OCI-LY1 (cell line): ENCODE measurements around the gene SERPINA4.

Experiments used
- H2AFZ ChIP-seq: fragments of 200-600 bp; sonication (generic), shearing (Covaris generic); 2 replicates; pipeline ENCODE4 v1.6.0; 2014; ENCODE audit warnings: antibody characterized with exemption, mild to moderate bottlenecking, low read length
- H3F3A ChIP-seq: fragments of 200-600 bp; sonication (generic), shearing (Covaris generic); 2 replicates; pipeline ENCODE4 v1.6.0; 2014; ENCODE audit warnings: mild to moderate bottlenecking, antibody characterized with exemption, low read length, moderate library complexity; ENCODE audit not compliant: insufficient read depth
- H3K27ac ChIP-seq: fragments of 200-600 bp; sonication (generic); 2 replicates; pipeline ENCODE4 v1.5.1; 2014; ENCODE audit warnings: low read length, mixed run types, mild to moderate bottlenecking, low read depth; ENCODE audit not compliant: poor library complexity, severe bottlenecking
- H3K27me3 ChIP-seq: fragments of 200-600 bp; sonication (generic); 2 replicates; pipeline ENCODE4 v1.6.0; 2014; ENCODE audit warnings: antibody characterized with exemption, mild to moderate bottlenecking, low read length, moderate library complexity; ENCODE audit not compliant: insufficient read depth
- H3K36me3 ChIP-seq: fragments of 200-600 bp; sonication (generic); 2 replicates; pipeline ENCODE4 v1.6.1; 2014; ENCODE audit warnings: mild to moderate bottlenecking, antibody characterized with exemption, low read length, moderate library complexity, mixed read lengths; ENCODE audit not compliant: insufficient read depth
- H3K4me1 ChIP-seq: fragments of 200-600 bp; sonication (generic); 2 replicates; pipeline ENCODE4 v1.5.1; 2014; ENCODE audit warnings: mild to moderate bottlenecking, low read length, moderate library complexity; ENCODE audit not compliant: insufficient read depth, severe bottlenecking
- H3K4me2 ChIP-seq: fragments of 200-600 bp; sonication (generic), shearing (Covaris generic); 2 replicates; pipeline ENCODE4 v1.6.1; 2014; ENCODE audit warnings: low read length
- H3K4me3 ChIP-seq: fragments of 200-600 bp; sonication (generic); 2 replicates; pipeline ENCODE4 v1.5.1; 2014; ENCODE audit warnings: low read length, low read depth, mild to moderate bottlenecking, mixed read lengths; ENCODE audit not compliant: poor library complexity, severe bottlenecking
- H3K79me2 ChIP-seq: fragments of 200-600 bp; shearing (Covaris generic); 2 replicates; pipeline ENCODE4 v1.6.1; 2016; ENCODE audit warnings: mixed run types, low read length, mixed read lengths; ENCODE audit not compliant: insufficient read depth
- H3K9ac ChIP-seq: fragments of 200-600 bp; sonication (generic), shearing (Covaris generic); 2 replicates; pipeline ENCODE4 v1.6.1; 2014; ENCODE audit warnings: mild to moderate bottlenecking, low read length, mixed read lengths
- H3K9me2 ChIP-seq: fragments of 200-600 bp; sonication (generic), shearing (Covaris generic); 2 replicates; pipeline ENCODE4 v1.6.1; 2014; ENCODE audit warnings: low read depth, mild to moderate bottlenecking, low read length, mixed read lengths
- H3K9me3 ChIP-seq: fragments of 200-600 bp; shearing (Covaris generic); 2 replicates; pipeline ENCODE4 v1.6.1; 2014; ENCODE audit warnings: low read length, mixed read lengths
- H4K20me1 ChIP-seq: fragments of 200-600 bp; sonication (generic), shearing (Covaris generic); 2 replicates; pipeline ENCODE4 v1.6.0; 2016; ENCODE audit warnings: mild to moderate bottlenecking, low read length; ENCODE audit not compliant: insufficient read depth
- CTCF ChIP-seq: fragments of 200-600 bp; sonication (generic), shearing (Covaris generic); IDR thresholded peaks from 2 replicates; pipeline ENCODE4 v1.5.1; 2017; ENCODE audit warnings: mild to moderate bottlenecking, antibody characterized with exemption, low read length, moderate library complexity, mixed read lengths
- EZH2 ChIP-seq: fragments of 200-600 bp; sonication (generic), shearing (Covaris generic); IDR thresholded peaks from 2 replicates; pipeline ENCODE4 v1.8.0; 2017; ENCODE audit warnings: borderline replicate concordance, mixed run types, mild to moderate bottlenecking, antibody characterized with exemption, low read length, moderate library complexity, mixed read lengths

The SERPINA4 gene

GRCh38 chr14:94599656-94600004, 38.4 kb downstream of the SERPINA4 start:
- Histone ChIP-seq H2AFZ (no peak overlapping the region), H3K4me2 (no peak overlapping the region), H3K4me3 (no peak overlapping the region), H3K27ac (no peak overlapping the region), H3K9me2 (no peaks in the 10 kb centered on the region), H3K9me3 (no peaks in the 10 kb centered on the region), H3K9ac (no peak overlapping the region), H3K79me2 (no peaks in the 10 kb centered on the region), H4K20me1 (no peaks in the 10 kb centered on the region), H3K27me3 (no peaks in the 10 kb centered on the region), H3K4me1 (no peaks in the 10 kb centered on the region), H3K36me3 (no peaks in the 10 kb centered on the region), H3F3A (no peaks in the 10 kb centered on the region)
- TF ChIP-seq CTCF (no peak), EZH2 (no peak)

- H3K4me2 ChIP-seq = no peak overlapping the region
- no peaks in the 10 kb centered on the region for H3K9me2 ChIP-seq
Measured at GRCh38 chr14:94600148-94600545, 38.9 kb downstream of the SERPINA4 start.

GRCh38 chr14:94601884-94602391, 40.7 kb downstream of the SERPINA4 start:
- Histone ChIP-seq H3K79me2 (no peaks in the 10 kb centered on the region), H3K4me2 (no peak overlapping the region), H3K4me3 (no peak overlapping the region), H3K9me3 (no peaks in the 10 kb centered on the region), H4K20me1 (no peaks in the 10 kb centered on the region), H3K9ac (no peak overlapping the region), H2AFZ (no peak overlapping the region), H3K27me3 (0 out of 2 replicates have a peak, but pooled peaks cover 3% of the 10 kb centered on the region), H3K27ac (no peak overlapping the region), H3K36me3 (no peaks in the 10 kb centered on the region), H3K4me1 (no peaks in the 10 kb centered on the region), H3F3A (no peaks in the 10 kb centered on the region), H3K9me2 (no peaks in the 10 kb centered on the region)
- TF ChIP-seq CTCF (no peak), EZH2 (no peak)

More at GRCh38 chr14:94600148-94600545, 38.9 kb downstream of the SERPINA4 start:
- Histone ChIP-seq H3K4me3 (no peak overlapping the region), H3K27me3 (no peaks in the 10 kb centered on the region), H3K36me3 (no peaks in the 10 kb centered on the region), H3K9ac (no peak overlapping the region), H3K4me1 (no peaks in the 10 kb centered on the region), H4K20me1 (no peaks in the 10 kb centered on the region), H2AFZ (no peak overlapping the region), H3K27ac (no peak overlapping the region), H3K9me3 (no peaks in the 10 kb centered on the region), H3F3A (no peaks in the 10 kb centered on the region), H3K79me2 (no peaks in the 10 kb centered on the region)
- TF ChIP-seq EZH2 (no peak), CTCF (no peak)
